ENCODE measurements around the gene NBEAL2. TPM values are rescaled to one million over a fixed set of nuclear protein-coding genes. Genes with fewer than 3 reads are reported as not detected.

Gene NBEAL2
- total RNA-seq, 4 donors from 2014 or later: 176 to 519 (median 217) TPM

- TF ChIP-seq CTCF (IDR thresholded peaks at IDR 0.05) (no peak), POLR2A (IDR thresholded peaks at IDR 0.05) (no peak)
- WGBS, 2 donors: 59 to 70% methylated on average over 9 to 12 of the region's 12 CpGs
- H3K4me3 ChIP-seq (ENCODE audit: low read depth, poor library complexity, severe bottlenecking): no peak overlapping the region
- intact Hi-C loops (cut with DNase I; ENCODE audit: low total_unique reads): no loop called here
- no peak for DNase-seq (ENCODE audit: low spot score in 2 of 2)
Measured at GRCh38 chr3:46996689-46997452, 17.4 kb downstream of the NBEAL2 start.

- no peak overlapping the region for H3K4me3 ChIP-seq (ENCODE audit: low read depth, poor library complexity, severe bottlenecking)
- intact Hi-C loops (cut with DNase I; ENCODE audit: low total_unique reads): no loop called here
- TF ChIP-seq POLR2A (IDR thresholded peaks at IDR 0.05): no peak
- DNase-seq (ENCODE audit: low spot score in 2 of 2): no peak
- WGBS, 2 donors: 83 to 85% methylated on average over 13 of the region's 13 CpGs
Measured at GRCh38 chr3:46997453-46998091, 18.1 kb downstream of the NBEAL2 start.

GRCh38 chr3:46998121-46998851, 18.8 kb downstream of the NBEAL2 start:
- intact Hi-C loops (cut with DNase I; ENCODE audit: low total_unique reads): no loop called here
- TF ChIP-seq POLR2A (IDR thresholded peaks at IDR 0.05) (no peak), CTCF (IDR thresholded peaks at IDR 0.05) (no peak)
- no peak overlapping the region for H3K4me3 ChIP-seq (ENCODE audit: low read depth, poor library complexity, severe bottlenecking)
- DNase-seq (ENCODE audit: low spot score in 2 of 2): no peak
- 60 to 75% methylated on average over 17 to 25 of the region's 27 CpGs for WGBS, 2 donors

GRCh38 chr3:46998852-46999515, 19.5 kb downstream of the NBEAL2 start:
- whole genome bisulfite sequencing, 2 donors: 90 to 91% methylated on average over 21 of the region's 22 CpGs
- intact Hi-C loops (cut with DNase I; ENCODE audit: low total_unique reads): no loop called here
- no peak overlapping the region for H3K4me3 ChIP-seq (ENCODE audit: low read depth, poor library complexity, severe bottlenecking)
- TF ChIP-seq CTCF (IDR thresholded peaks at IDR 0.05) (no peak), POLR2A (IDR thresholded peaks at IDR 0.05) (no peak)
- no peak for DNase-seq (ENCODE audit: low spot score in 2 of 2)

GRCh38 chr3:46999516-47000197, 20.2 kb downstream of the NBEAL2 start:
- H3K4me3 ChIP-seq (ENCODE audit: low read depth, poor library complexity, severe bottlenecking): no peak overlapping the region
- intact Hi-C loops (cut with DNase I; ENCODE audit: low total_unique reads): loop anchor here (5.0 kb wide), 1 partner anchor 72 kb away; no protein-coding TSS in a partner anchor
- no peak for DNase-seq (ENCODE audit: low spot score in 2 of 2)
- 84 to 97% methylated on average over 12 of the region's 14 CpGs for WGBS, 2 donors
- no peak for TF ChIP-seq POLR2A (IDR thresholded peaks at IDR 0.05)
- TF ChIP-seq CTCF (IDR thresholded peaks at IDR 0.05): no peak
